Stimulated activated CD8-positive, alpha-beta memory T cell treated with anti-CD3 and anti-CD28 coated beads, Interleukin-15, amount 100 ng/mL, for 1 hour (primary cell): ENCODE results near the gene DPF1.
"Not testable (repeated sequence)": the region's sequence is repeated elsewhere in the genome, so short reads cannot be mapped to it uniquely, and the experiment has no call there.

Experiments used
- DNase-seq: peaks from one replicate; pipeline ENCODE4 v3.0.0-alpha.2; 2020; ENCODE audit warnings: low read depth

Gene DPF1

DNA sequence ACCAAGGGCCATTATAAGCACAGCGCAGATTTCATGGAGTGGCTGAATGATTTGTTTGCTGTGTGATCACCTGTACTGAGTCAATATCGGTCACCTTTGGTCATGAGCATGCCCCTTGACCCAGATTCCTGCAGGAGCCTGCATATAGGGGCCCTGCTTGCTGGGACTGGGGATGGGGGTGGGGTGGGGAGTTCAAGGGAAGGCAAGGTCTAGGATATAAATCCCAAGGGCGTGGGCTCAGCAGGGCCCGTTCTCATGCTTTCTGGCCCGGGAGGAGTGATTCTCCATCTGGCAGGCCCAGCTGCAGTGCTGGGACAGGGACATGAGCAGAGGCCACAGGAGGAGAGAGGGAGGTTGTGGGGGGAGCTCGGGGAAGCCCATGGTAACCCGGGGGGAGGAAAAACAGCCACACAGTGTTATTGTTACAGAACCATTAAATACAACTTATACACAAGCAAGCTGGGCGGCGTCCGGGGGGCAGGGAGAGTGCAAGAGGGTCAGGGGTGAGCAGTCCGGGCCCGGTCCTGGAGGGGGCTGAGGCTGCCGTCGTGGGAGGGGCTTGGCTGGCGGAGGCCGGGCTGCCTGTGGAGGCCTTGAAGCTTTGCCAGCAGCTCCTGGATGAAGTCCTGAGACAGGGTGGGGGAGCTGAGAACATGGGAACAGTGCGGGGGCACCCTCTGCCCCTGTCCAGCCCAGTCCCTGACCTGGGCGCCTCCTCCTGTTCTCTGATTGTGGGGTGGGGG, 27.0 kb upstream of the DPF1 start:
- DNase-seq = no peak

DNA sequence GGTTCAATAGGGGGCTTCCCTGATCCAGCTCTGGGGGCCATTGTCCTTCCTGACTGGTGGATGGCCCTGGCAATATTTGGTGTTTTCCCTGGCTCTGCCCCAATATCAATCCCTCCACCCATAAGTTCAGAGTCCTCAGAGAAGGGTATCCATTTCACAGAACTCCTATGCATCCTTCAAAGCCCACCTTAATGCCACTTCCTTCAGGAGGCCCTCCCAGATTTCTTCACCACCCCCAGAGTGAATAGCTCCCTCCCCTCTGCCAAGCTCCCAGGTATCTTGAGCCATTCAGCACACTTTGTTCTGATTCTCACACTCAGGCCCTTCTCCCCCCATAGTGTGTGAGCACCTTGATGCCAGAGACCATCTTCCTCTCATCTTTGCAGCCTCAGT, 26.4 kb upstream of the DPF1 start:
- no peak for DNase-seq

DNA sequence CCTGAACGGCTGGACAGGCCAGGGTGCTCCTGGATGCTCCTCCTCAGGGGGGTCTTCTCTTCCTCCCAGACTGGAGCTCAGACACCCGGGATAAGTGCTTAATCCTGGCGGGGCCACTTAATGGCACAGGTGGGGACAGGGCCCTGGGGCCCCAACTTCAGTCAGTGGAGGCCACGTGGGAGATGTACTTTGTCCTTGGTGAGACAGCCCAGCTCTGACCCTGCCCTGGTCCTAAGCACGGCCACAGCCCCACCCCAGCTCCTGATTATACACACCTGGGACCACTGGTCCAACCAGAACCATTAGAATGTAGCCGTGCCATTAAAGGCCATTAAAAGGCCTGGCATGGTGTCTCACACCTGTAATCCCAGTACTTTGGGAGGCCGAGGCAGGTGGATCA, 24.4 kb upstream of the DPF1 start:
- DNase-seq = no peak

DNA sequence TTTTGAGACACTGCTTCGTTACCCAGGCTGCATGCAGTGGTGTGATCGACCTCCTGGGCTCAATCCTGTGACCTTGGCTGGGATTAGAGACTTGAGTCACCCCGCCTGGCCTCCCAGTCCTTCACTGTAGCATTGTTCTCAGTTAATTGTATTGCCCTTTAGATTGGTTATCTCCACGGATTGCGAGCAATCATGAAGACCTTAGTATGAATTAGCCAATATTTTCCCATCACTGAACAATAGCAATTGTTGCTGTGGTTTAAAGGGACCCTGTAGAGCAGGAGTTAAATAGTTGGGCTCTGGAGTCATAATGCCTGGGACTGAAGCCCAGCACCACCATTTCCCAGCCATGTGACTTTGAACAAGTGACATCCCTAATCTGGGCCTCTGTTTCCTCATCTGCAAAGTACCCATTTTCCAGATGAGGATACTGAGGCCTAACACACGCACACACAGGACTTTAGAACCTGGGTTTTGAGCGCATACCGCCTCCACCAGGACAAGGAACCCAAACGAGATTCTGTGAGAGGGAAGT, 23.8 kb upstream of the DPF1 start:
- no peak for DNase-seq

DNA sequence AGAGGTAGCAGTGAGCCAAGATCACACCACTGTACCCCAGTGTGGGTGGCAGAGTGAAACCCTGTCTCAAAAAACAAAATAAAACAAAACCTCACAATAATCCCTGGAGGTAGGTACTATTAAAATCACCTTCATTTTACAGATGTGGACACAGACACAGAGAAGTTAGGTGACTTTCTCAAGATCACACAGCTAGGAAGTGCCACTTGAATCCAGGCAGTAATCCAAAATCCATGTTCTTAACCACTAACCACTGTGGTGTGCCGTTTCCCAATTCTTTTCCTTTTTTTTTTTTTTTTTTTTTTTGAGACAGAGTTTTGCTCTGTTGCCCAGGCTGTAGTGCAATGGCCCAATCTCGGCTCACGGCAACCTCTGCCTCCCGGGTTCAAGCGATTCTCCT, 23.1 kb upstream of the DPF1 start:
- DNase-seq = no peak

DNA sequence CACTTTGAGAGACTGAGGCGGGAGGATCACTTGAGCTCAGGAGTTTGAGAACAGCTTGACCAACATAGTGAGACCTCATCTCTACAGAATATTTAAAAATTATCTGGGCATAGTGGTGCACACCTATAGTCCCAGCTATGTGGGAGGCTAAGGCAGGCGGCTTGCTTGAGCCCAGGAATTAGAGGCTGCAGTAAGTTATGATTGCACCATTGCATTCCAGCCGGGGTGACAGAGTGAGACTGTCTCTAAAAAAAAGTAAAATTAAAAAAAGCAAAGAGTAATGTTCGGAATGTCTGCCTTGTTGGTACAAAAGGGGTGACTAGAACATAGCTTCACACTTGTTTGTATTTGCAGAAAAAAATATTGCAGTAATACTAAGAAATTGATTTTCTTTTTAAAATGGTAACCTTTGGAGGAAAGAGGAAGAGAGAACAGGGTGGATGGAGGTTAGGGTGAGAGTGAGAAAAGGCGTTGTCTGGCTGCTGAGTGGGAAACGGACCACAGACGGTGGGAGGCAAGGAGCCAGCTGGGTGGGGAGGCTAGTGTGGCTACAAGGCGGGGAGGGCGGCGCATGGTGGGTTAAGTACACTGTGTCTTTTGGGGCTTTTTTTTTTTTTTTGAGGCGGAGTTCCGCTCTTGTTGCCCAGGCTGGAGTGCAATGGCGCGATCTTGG, 21.9 kb upstream of the DPF1 start:
- DNase-seq = no peak

DNA sequence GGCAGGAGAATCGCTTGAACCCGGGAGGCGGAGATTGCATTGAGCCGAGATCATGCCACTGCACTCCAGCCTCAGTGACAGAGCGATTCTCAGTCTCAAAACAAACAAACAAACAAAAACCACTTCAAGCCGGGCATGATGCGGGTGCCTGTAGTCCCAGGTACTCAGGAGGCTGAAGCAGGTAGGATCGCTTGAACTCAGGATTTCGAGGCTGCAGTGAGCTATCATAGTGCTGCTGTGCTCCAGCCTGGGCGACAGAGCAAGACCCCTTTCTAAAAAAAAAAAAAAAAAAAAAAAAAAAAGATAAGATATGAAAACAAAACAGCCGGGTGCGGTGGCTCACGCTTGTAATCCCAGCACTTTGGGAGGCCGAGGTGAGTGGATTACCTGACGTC, 19.3 kb upstream of the DPF1 start:
- no peak for DNase-seq

DNA sequence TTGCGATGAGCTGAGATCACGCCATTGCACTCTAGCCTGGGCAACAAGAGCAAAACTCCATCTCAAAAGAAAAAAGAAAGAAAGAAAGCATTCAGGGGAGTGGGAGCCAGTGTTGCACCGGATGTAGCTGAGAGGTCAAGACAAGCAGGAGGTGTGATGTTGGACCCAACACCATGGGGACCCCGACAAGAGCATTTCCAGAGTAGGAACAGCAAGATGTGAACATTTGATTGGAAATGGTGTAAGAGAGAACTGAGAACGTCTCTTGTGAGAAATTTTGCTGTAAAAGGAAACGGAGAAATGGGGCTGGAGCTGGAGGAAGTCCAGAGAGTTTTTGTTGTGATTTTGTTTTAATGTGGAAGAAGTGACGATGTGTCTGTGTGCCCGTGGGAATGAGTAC, 15.8 kb upstream of the DPF1 start:
- DNase-seq = no peak

DNA sequence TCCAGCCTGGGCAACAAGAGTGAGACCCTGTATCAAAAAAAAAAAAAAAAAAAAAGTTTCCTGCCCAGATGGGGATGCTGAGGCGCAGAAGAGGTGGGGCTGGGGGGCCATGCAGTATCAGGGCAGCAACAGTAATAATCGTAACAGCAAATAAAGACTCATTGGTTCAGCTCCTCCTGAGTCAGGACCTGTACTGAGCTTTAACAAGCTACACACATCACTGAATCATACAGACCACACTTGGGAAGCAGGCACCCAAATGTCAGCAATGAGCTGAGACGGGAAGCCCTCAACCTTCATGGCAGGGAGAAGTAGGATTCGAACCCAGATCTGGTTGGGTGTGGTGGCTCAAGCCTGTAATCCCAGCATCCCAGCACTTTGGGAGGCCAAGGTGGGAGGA, 10.6 kb upstream of the DPF1 start:
- DNase-seq = no peak

DNA sequence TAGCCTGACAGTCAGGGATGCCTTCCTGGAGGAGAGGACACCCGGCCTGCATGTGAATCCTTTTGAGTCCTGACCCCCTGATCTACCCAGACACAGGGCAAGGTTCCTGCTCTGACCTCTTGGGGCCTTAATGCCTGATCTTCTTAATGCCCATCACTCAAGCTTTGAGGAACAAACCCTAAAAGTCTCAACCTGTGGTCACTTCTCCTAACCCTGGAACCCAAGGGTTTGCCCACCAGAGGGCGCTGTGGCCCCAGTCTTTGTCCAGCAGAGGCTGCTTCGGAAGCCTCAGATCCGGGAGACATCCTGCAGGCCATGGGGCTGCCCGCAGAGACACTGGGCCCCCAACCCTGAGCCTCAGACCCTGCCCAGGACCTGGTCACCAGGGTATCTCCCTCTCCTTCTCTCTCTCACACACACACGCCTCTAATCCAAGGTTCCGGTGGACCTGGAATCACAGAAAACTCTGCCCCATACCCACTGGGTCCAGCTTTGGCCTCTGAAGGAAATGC, 9.8 kb upstream of the DPF1 start:
- DNase-seq = peak; percentile 53

DNA sequence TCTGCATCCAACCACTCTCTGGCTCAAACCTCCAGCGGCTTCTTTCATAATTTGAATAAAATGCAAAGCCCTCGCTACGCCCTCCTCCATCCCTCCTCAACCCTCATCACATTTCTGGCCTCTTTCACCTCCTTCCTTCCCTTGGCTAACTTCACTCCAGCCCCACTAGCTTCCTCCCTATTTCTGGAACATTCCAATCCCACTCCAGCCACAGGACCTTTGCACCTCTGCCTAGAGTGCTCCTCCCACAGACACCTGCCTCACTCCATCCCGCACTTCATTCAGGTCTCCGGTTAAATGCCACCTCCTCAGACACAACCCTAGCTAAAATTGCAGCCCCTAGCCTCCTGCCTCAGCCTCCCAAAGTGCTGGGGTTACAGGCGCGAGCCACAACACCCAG, 7.9 kb upstream of the DPF1 start:
- no peak for DNase-seq

DNA sequence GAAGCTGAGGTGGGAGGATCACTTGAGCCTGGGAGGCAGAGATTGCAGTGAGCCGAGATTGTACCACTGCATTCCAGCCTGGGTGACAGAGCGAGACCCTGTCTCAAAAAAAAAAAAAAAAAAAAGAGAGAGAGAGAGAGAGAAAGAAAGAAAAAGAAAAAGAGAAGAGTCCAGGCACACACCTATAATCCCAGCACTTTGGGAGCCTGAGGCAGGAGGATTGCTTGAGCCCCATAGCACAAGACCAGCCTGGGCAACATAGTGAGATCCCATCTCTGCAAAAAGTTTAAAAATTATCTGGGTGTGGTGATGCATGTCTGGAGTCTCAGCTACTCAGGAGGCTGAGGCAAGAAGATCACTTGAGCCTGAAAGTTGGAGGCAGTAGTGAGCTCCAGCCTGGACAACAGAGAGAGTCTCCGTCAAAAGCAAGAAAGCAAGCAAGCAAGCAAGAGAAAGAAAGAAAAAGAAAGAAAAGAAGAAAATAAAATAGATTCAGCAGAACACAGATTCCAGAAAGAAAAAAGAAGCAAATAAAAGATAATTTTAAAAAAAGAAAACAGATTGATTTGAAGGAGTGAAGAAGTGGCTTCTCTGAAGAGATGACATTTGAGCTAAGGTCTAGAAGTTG, 6.6 kb upstream of the DPF1 start:
- DNase-seq = not testable (repeated sequence)

DNA sequence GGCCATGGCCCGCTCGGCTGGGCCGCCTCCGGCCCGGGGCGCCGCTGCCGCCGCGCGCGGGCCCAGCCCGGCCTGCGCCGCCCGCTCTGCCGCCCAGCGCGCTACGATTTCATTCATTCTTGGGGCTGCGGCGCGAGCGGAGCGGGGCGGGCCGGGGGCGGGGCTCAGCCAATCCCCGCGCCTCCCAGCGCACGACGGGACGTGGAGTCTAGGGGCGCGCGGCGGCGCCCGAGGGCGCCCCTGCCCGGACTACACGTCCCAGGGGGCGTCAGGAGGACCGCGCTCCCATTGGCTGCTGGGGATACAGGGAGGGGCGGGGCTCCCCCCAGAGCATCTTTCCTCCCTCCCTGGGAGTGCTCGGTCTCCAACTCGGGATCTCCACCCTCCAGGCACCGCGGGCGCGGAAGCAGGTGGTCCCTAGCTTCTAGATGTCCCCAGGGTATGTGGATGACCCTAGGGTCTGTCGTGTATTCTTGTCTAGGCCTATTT, 5.6 kb upstream of the DPF1 start:
- no peak for DNase-seq

DNA sequence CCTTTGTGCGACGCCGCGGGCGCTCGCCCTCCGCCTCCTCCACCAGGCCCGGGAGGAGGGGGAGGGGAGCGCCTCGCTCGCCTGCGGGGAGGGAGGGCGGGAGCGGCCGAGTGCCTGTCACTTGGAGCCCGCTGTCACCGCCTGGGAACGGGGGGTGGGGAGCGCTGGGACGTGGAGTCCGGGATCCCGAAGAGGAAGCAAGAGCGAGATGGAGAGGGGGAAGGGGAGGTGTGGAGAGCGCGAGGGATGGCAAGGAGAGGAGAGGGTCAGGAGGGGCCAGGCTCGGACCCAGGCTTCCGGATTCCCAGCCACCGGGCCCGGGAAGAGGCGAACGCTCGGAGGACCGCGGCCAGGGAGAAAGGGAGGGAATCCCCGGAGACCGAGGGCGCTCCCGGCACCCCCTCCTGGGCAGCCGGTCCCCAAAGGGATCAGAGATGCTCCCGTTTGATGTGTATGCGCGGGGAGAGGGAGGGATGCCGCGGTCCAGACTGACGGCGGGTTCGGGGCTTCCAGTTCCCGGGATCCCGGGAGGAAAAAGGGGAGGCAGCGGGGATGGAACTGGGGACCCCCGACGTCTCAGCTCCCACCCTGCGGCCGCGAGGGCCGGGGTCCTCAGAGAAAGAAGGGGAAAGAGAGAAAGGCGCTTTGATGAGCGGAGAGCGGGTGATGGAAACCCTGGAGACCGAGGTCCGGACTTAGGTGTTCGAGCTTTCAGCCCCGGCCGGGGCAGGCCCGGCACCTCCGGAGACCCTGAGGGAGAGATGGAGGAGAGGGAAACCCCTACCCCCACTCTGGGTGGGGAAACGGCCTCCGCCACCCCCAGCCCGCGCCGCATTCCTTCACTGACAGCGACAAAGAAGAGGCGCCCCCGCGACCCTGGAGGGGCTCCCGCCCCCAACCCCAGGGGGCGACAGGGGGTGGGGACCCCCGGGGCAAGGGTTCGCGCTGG, 4.7 kb upstream of the DPF1 start:
- DNase-seq = no peak

DNA sequence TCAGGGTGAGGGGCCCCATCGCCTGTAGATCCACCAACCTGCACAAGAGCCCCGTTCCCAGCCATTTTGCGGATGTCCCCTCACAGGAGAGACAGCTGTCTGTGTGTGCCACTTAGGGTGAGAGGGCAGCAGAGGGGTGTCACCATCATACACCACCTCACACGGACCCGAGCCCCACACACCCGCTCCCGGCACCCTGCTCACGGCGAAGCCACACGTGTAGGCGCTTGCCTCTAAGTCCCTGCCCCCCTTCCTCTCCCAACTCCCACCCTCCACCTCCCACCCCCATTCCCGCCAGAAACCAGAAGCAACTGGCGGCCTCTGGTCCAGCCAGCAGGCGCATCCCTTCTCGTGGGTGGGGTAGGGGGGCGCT, 4.0 kb upstream of the DPF1 start:
- DNase-seq = no peak

DNA sequence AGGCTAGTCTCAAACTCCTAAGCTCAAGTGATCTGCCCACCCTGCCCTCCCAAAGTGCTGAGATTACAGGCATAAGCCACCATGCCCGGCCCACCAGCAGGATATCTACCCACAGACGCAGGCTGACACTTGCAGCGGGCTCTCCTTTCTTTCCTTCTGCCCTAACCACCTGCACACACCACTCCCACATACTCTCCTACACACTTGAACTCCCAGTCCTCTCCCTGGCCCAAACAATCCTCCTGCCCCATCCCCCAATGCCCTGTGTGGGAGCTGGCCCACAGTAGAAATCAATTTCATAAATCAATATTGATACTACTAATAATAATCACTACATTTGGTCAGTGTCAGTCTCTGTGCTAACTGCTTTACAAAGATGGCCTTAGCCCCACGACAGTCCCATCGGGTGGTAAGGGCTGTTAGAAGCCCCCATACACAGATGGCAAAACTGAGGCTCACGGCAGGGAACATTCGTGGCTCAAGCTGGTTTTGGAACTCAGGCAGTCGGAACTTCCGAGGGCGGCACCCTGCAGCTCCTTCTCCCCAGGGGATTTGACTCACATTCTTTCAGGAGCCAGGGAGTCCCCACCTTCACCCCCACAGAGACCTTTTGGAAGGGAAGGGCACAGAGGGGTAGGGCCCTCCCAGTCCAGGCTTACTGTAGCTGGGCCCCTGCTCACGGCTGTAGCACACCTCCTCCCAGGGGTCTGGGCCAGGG, 3.4 kb upstream of the DPF1 start:
- DNase-seq = no peak

DNA sequence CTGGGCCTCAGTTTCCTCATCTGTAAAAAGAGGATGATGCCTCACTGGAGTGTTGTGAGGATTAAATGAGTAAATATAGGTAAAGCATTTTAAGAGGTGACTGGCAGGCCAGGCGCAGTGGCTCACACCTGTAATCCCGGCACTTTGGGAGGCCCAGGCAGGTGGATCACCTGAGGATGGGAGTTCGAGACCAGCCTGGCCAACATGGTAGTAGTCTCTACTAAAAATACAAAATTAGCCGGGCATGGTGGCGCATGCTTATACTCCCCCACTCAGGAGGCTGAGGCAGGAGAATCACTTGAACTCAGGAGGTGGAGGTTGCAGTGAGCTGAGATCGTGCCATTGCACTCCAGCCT, 819 bp upstream of the DPF1 start:
- DNase-seq = not testable (repeated sequence)

DNA sequence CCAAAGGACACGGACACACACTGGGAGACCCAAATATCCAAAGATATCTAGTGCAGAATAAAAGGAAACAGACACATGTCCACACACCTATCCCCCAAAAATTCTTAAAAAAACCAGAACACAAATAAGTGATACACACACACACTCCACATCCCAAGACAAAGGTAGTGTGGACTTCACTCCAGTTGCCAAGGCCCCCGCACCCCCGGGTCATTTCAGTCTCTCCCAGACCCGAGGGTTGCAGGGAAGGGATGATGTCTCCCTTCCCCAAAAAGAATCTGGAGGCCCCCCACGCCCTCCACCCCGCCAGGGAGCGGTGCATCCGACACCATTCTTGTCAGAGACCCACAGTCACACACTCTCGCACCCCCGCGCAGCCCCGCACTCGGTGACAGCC, 407 bp downstream of the DPF1 start:
- DNase-seq = no peak

DNA sequence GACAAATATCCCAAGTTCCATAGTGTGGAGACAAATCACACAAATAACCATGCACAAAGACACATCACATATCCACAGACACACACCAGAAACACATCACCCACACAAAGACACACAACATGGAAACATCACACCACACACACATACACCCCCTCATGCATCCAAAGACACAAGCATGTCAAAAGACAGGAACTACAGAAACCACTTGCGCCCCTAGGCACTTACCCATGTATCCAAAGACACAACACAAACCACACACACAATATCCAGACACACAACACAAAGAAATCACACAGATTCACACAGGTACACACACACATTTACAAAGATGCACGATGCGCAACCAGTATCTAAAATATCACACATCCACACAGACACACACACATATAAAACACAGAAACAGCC, 901 bp downstream of the DPF1 start:
- no peak for DNase-seq

DNA sequence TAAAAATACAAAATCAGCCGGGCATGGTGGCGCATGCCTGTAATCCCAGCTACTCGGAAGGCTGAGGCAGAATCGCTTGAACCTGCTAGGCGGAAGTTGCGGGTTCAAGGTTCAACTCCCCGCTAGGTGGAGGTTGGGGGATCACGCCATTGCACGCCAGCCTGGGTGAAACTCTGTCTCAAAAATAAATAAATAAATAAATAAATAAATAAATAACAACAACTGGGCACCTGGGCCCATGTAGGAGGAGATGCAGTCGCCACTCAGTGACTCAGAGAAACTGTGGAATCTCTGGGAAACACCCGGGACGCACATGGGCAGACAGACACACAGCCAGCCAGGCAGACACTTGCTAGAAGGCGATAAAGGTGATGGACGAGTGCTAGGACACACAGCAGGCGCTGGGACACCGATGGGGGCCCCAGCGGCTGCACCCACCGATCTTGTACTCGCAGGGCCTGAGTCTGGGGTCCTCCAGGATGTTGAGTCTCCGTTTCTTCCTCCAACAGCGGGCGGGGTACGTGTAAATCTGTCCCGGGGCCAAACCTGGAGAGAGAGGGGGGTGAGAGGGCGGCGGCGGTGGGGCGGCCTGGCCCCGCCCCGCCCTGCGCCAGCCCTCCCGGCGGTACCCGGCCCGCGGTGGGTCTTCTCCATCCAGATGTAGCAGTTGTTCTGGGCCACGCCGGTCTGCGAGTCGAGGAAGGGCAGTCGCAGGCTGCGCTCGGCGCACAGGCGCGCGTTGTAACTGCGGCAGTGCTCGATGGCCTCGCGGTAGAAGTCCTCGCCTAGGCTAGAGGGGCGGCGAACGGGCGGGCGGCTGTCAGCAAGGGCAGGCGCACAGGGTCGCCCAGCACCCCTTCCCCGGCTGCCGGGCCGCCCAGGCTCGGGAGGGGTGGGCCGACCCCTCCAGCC, 1.8 kb downstream of the DPF1 start:
- no peak for DNase-seq
